Smooth muscle cell (in vitro differentiated cells): ENCODE data around the gene PTPA. TPM values are rescaled to one million over a fixed set of nuclear protein-coding genes. Genes with fewer than 3 reads are reported as not detected.
A peak's percentile ranks its signal among the peaks of the same experiment; 100 is the strongest.

Experiments used
- DNase-seq: peaks from one replicate; lab custom pipeline; 2025; ENCODE audit not compliant: unreplicated experiment; lab: John Stamatoyannopoulos, UW
- H2AFZ ChIP-seq: fragments of 200-600 bp; sonication (generic); 2 replicates; pipeline ENCODE4 v1.6.0; 2016; ENCODE audit warnings: antibody characterized with exemption, low read depth, mild to moderate bottlenecking
- H3F3A ChIP-seq: fragments of 200-600 bp; sonication (generic); 2 replicates; pipeline ENCODE4 v1.6.0; 2017; ENCODE audit warnings: antibody characterized with exemption, low read depth
- H3K27ac ChIP-seq: fragments of 200-600 bp; sonication (generic); 2 replicates; pipeline ENCODE4 v1.5.1; 2016; ENCODE audit warnings: low read depth, mild to moderate bottlenecking
- H3K27me3 ChIP-seq: fragments of 200-600 bp; sonication (generic); 2 replicates; pipeline ENCODE4 v1.6.1; 2016; ENCODE audit warnings: low read depth, mild to moderate bottlenecking
- H3K36me3 ChIP-seq: fragments of 200-600 bp; sonication (generic); 2 replicates; pipeline ENCODE4 v1.5.1; 2016; ENCODE audit warnings: low read depth
- H3K4me1 ChIP-seq: fragments of 200-600 bp; sonication (generic); 2 replicates; pipeline ENCODE4 v1.5.1; 2016; ENCODE audit warnings: low read depth
- H3K4me2 ChIP-seq: fragments of 200-600 bp; sonication (generic); 2 replicates; pipeline ENCODE4 v1.6.0; 2016; ENCODE audit warnings: mild to moderate bottlenecking
- H3K4me3 ChIP-seq: fragments of 200-600 bp; sonication (generic); 2 replicates; pipeline ENCODE4 v1.5.1; 2016; ENCODE audit warnings: mild to moderate bottlenecking
- H3K79me2 ChIP-seq: fragments of 200-600 bp; sonication (generic); 2 replicates; pipeline ENCODE4 v1.6.0; 2016; ENCODE audit warnings: low read depth, mild to moderate bottlenecking
- H3K9ac ChIP-seq: fragments of 200-600 bp; sonication (generic); 2 replicates; pipeline ENCODE4 v1.6.0; 2016; ENCODE audit warnings: low read depth
- H3K9me3 ChIP-seq: fragments of 200-600 bp; sonication (generic); replicated peaks from 2 replicates; pipeline ENCODE4 v1.5.1; 2016; ENCODE audit warnings: low read depth
- H4K20me1 ChIP-seq: fragments of 200-600 bp; sonication (generic); 2 replicates; pipeline ENCODE4 v1.6.0; 2016; ENCODE audit warnings: low read depth
- WGBS: methylation state at CpG from one replicate; pipeline ENCODE4 v1.1.7; 2016; ENCODE audit warnings: low lambda C conversion rate; 5-methylcytosine and 5-hydroxymethylcytosine counted together
- polyA plus RNA-seq: library from polyadenylated mRNA; unstranded; fragments of >200 nt; fragmentation: Nextera tagmentation; extraction: Ambion mirVana; gene quantifications from 2 replicates; pipeline ENCODE4 v1.2.1, GENCODE V29; 2016
- total RNA-seq: library from RNA; depleted of rRNA; stranded (reverse); fragments of >200 nt; gene quantifications from 2 replicates; pipeline ENCODE4 v1.2.3, GENCODE V29; 2014
- TF ChIP-seq, protein P1 (sequence below): fragments of 200-600 bp; sonication (generic); IDR thresholded peaks from 2 replicates; pipeline ENCODE4 v1.5.1; 2017; ENCODE audit warnings: borderline replicate concordance, mild to moderate bottlenecking, antibody characterized with exemption; ENCODE audit not compliant: insufficient read depth, poor library complexity, severe bottlenecking

Gene PTPA
- total and polyA plus RNA-seq, 2 experiments from 2014 or later = 88.7 to 119 TPM

- no peak overlapping the region for H3K27ac ChIP-seq
- no peak for DNase-seq
- WGBS = 56% methylated on average over 14 of the region's 14 CpGs
- no peaks in the 10 kb centered on the region for H3K4me1 ChIP-seq
- H3K27me3 ChIP-seq = no peaks in the 10 kb centered on the region
- H3K9ac ChIP-seq = no peak overlapping the region
- TF ChIP-seq, protein P1, sequence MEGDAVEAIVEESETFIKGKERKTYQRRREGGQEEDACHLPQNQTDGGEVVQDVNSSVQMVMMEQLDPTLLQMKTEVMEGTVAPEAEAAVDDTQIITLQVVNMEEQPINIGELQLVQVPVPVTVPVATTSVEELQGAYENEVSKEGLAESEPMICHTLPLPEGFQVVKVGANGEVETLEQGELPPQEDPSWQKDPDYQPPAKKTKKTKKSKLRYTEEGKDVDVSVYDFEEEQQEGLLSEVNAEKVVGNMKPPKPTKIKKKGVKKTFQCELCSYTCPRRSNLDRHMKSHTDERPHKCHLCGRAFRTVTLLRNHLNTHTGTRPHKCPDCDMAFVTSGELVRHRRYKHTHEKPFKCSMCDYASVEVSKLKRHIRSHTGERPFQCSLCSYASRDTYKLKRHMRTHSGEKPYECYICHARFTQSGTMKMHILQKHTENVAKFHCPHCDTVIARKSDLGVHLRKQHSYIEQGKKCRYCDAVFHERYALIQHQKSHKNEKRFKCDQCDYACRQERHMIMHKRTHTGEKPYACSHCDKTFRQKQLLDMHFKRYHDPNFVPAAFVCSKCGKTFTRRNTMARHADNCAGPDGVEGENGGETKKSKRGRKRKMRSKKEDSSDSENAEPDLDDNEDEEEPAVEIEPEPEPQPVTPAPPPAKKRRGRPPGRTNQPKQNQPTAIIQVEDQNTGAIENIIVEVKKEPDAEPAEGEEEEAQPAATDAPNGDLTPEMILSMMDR = peak; percentile 46
- no peak overlapping the region for H3K4me3 ChIP-seq
- no peaks in the 10 kb centered on the region for H3K36me3 ChIP-seq
- no peaks in the 10 kb centered on the region for H3K9me3 ChIP-seq
- no peaks in the 10 kb centered on the region for H3F3A ChIP-seq
- H3K4me2 ChIP-seq = no peak overlapping the region
- peaks cover 4% of the 10 kb centered on the region for H4K20me1 ChIP-seq
- H2AFZ ChIP-seq = no peak overlapping the region
- H3K79me2 ChIP-seq = no peaks in the 10 kb centered on the region
Observed at GRCh38 chr9:129102791-129103594, 8.2 kb upstream of the PTPA start.

GRCh38 chr9:129103595-129103965, 7.6 kb upstream of the PTPA start:
- TF ChIP-seq, protein P1 = no peak
- H3K4me2 ChIP-seq = no peak overlapping the region
- no peaks in the 10 kb centered on the region for H3F3A ChIP-seq
- no peaks in the 10 kb centered on the region for H3K27me3 ChIP-seq
- H3K79me2 ChIP-seq = no peaks in the 10 kb centered on the region
- no peak overlapping the region for H3K27ac ChIP-seq
- no peak overlapping the region for H2AFZ ChIP-seq
- H3K4me3 ChIP-seq = no peak overlapping the region
- 94% methylated on average over 4 of the region's 4 CpGs for WGBS
- no peak for DNase-seq
- H3K9ac ChIP-seq = no peak overlapping the region
- H3K4me1 ChIP-seq = no peaks in the 10 kb centered on the region
- no peaks in the 10 kb centered on the region for H3K36me3 ChIP-seq
- H3K9me3 ChIP-seq = no peaks in the 10 kb centered on the region
- peaks cover 4% of the 10 kb centered on the region for H4K20me1 ChIP-seq

- 99% methylated on average over 7 of the region's 11 CpGs for WGBS
- Histone ChIP-seq H3F3A (no peaks in the 10 kb centered on the region), H3K79me2 (no peaks in the 10 kb centered on the region), H3K4me3 (no peak overlapping the region), H4K20me1 (peaks cover 4% of the 10 kb centered on the region), H3K36me3 (no peaks in the 10 kb centered on the region), H3K9ac (no peak overlapping the region), H3K4me1 (no peaks in the 10 kb centered on the region), H3K9me3 (no peaks in the 10 kb centered on the region), H3K4me2 (no peak overlapping the region), H3K27me3 (no peaks in the 10 kb centered on the region), H2AFZ (no peak overlapping the region), H3K27ac (no peak overlapping the region)
- TF ChIP-seq, protein P1 = no peak
- DNase-seq = no peak
Observed at GRCh38 chr9:129104051-129104450, 7.2 kb upstream of the PTPA start.
